GM21576 (cell line): ENCODE results near the gene TMPRSS9.
"Not testable (repeated sequence)": the region's sequence is repeated elsewhere in the genome, so short reads cannot be mapped to it uniquely, and the experiment has no call there.

Experiments used
- ATAC-seq: cut with Tn5 transposase; IDR thresholded peaks from one replicate; pipeline ENCODE4 v1.9.1; 2021; ENCODE audit warnings: mild to moderate bottlenecking, moderate library complexity; ENCODE audit not compliant: unreplicated experiment

The TMPRSS9 gene

DNA sequence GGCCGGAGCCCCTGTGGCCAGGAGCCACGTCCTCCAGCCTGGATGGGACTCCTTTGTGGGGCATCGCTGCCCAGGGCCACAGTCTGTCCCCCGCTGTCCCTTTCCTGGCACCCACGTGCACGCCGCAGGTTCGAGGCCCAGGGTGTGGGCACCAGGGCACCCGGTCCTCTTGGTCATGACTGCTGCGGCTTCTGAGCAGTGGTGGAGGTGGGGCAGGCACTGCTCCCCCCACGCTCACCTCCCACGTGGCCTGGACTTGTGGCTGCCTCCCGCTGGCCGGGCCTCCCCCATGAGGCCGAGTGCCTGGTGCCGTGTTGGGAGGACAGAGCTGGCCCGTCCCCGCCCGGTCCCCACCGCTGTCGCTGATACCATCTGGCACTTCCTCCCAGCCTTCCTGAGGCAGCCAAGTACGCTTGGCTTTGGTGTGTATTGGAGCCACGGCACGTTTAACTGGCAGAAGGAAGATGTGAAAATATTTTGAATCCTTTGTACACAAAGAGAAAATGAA is 18.8 kb upstream of the TMPRSS9 start:
- no peak for ATAC-seq

DNA sequence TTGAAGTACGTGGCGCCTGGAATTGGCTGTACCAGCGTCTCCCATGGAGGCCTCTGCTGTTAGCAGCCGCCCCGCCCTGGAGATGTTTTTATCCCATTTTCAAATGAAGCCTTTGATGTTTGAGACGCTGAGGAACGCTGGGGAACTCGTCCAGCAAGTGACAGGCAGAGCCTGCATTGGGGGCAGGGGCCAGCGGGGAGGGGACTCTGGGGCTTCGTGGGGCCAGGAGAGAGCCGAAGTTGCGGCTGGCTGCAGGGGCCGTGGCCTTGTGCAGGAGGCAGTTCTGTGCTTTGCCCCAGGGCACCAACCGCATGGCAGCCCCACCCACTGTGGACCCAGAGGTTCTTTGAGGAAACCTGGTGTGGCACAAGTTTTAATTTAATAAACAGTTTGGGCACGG is 18.1 kb upstream of the TMPRSS9 start:
- no peak for ATAC-seq

DNA sequence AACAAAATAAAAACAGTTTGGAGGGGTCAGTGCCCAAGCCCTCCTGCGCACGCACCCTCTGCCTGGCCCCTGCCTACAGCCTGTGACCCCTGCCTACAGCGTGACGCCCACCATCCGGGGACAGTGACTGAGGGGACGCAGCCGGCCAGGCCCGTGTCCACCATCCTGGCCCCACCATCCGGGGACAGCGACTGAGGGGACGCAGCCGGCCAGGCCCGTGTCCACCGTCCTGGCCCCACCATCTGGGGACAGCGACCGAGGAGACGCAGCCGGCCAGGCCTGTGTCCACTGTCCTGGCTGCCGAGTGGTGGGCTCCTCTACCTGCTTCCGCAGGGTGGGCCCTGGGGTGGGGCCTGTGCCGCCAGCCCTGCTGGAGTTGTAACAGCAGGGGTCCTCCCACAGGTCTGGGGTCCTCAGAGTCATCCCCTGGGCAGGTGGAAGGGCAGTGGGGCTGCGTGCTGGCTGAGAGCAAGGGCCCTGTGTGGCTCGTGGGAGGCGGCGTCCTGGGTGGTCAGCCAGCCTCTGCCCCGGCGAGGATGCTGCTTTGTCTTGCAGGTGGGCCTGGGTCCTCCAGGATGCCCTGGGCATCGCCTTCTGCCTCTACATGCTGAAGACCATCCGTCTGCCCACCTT is 17.3 kb upstream of the TMPRSS9 start:
- ATAC-seq = no peak

DNA sequence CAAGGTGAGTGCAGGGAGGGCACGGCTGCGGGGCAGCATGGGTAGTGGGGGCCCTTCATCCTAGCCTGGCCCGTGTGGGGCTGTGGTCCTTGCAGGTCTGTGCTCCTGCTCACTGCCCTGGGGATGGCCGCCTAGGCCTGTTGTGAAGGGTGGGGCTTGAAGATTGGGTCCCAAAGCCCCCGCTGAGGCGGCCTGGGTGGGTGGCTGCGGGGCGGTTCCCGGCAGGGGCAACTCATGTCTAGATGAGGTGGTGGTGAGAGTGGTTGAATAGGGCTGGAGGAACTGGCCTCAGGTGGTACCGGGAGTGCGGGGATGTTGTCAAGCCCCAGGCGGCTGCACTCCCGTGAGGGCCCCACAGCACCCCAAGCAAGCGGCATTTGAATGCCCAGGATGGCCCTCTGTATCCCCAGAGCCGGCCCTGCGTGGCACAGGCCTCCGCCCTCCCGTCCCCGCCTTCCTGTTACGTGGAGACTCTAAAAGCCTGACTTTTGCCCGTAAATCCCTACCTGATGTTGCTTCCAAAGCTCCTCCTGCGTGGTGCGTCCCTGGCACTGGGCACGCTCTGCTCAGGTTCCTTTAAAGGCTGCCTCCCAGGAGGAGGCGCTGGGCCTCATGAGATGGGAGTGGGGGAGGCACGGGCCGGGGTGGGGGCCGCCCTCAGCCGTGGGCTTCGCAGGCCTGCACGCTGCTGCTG is 16.6 kb upstream of the TMPRSS9 start:
- no peak for ATAC-seq

DNA sequence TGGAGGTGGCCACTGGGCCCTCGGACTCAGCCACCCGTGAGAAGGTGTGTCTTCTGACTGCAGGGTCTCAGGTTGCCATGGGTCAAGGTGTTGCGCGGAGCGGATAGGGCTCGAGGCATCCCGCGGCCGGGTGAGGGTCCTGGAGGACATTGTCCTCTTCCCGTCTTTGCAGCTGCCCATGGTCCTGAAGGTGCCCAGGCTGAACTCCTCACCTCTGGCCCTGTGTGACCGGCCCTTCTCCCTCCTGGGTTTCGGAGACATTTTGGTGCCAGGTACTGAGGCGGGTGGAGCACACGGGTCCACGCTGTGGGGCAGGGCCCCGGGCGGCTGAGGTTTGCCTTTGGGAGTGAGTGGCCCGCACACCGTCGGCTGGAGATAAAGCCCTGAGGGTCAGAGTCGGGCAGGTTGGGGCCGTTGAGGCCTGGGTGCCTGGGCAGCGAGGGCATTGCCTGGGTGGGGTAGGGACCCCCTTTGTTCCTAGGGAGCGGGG is 15.6 kb upstream of the TMPRSS9 start:
- no peak for ATAC-seq

DNA sequence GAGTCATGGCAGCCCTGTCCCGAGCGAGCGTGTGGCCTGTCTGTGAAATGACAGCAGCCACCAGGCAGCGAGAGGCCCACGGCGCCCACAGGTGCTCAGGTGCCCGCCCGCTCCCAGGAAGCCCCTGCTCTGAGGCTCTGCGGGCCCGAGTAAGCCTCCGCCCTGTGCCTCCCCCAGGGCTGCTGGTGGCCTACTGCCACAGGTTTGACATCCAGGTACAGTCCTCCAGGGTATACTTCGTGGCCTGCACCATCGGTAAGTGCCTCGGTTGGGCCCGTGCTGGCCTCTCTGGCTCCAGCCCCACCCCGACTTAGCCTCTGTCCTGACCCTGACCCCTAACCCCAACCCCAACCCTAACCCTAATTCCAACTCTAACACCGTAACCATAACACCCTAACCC is 15.0 kb upstream of the TMPRSS9 start:
- no peak for ATAC-seq

DNA sequence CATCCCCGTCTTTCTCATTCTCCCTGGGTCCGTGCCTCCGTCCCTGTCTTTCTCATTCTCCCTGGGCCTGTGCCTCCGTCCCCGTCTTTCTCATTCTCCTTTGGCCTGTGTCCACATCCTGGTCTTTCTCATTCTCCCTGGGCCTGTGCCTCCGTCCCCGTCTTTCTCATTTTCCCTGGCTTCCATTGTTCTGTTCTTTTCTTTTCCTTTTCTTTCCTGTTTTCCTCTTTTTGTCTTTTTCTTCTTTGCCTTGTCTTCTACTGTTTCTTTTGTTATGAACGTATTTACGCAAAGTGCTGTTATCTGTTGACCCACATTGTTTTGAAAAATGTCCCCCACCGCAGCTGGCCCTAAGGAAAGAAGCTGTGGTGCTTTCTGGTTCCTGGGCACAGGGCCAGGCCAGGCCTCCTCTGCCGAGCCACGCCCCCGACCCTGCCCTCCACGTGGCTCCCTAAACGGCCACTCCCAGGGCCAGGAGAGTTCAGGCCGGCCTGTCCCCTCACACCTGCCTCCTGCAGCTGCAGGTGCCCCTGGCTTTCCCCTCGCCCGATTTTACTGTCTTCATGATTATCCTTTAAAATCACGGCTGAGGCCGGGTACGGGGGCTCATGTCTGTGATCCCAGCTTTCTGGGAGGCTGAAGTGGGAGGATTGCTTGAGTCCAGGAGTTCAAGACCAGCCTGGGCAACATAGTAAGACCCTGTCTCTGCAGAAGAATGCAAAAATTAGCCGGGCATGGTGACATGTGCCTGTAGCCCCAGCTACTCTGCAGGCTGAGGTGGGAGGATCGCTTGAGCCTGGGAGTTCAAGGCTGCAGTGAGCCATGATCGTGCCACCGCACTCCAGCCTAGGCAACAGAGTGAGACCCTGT is 14.0 kb upstream of the TMPRSS9 start:
- no peak for ATAC-seq

DNA sequence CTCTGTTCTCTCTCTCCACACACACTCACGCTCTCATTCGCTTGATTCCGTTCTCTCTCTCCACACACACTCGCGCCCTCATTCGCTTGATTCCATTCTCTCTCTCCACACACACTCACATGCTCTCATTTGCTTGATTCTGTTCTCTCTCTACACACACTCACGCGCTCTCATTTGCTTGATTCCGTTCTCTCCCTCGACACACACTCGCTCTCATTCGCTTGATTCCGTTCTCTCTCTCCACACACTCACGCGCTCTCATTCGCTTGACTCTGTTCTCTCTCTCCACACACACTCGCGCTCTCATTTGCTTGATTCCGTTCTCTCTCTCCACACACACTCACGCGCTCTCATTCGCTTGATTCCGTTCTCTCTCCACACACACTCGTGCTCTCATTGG is 10.2 kb upstream of the TMPRSS9 start:
- not testable (repeated sequence) for ATAC-seq

DNA sequence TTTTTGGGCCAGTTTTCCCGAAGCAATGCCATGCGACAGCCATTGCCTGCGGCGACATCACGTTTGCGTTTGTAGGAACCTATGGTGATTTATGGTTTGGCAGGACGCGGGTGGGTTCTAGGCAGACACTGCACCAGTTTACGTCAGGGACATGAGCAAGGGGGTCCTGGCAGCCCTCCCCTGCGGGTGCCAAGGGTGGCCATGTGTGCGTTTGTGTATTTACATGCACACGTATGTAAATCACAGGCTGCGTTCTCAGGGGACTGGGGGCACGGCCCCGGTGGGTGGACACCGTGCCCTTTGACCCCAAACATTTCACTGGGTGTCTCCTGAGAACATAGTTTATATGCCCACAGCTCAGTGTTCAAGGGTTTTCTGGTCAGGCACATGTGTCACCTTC is 9.4 kb upstream of the TMPRSS9 start:
- ATAC-seq = no peak

DNA sequence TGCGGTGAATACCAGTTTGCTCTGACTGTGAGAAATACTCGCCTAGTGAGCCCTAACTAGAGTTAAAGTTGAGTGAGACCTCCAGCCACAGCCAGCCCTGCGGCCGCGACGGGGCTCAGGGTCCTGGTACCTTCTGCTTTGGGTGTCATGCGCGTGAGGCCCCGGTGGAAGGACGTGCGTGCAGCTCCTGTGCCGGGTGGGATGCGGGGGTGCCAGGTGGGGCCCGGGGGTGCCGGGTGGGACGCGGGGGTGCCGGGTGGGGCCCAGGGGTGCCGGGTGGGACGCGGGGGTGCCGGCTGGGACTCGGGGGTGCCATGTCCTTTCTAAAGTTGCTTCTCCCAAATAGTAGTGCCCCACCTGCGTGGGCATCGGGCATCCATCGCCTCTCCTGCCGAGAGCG is 8.5 kb upstream of the TMPRSS9 start:
- ATAC-seq = no peak

DNA sequence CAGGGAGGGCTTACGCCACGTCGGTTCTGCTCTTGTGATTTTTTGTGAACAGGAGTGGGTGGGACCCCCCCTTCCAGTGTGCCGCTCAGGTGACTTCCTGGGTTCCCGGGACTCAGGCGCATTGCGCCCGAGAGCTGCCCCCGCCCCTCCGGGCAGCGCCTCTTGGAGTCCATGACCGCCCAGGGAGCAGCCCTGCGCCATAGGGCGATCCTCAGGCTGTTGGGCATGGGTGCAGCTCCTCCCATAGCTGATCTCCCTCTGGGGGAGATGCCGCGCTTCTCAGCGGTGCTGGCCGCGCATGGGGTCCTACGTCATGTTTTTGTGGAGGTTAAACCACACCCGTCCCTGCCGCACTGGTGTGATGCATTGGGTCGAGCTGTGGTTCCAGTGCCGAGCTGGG is 7.9 kb upstream of the TMPRSS9 start:
- ATAC-seq = no peak

DNA sequence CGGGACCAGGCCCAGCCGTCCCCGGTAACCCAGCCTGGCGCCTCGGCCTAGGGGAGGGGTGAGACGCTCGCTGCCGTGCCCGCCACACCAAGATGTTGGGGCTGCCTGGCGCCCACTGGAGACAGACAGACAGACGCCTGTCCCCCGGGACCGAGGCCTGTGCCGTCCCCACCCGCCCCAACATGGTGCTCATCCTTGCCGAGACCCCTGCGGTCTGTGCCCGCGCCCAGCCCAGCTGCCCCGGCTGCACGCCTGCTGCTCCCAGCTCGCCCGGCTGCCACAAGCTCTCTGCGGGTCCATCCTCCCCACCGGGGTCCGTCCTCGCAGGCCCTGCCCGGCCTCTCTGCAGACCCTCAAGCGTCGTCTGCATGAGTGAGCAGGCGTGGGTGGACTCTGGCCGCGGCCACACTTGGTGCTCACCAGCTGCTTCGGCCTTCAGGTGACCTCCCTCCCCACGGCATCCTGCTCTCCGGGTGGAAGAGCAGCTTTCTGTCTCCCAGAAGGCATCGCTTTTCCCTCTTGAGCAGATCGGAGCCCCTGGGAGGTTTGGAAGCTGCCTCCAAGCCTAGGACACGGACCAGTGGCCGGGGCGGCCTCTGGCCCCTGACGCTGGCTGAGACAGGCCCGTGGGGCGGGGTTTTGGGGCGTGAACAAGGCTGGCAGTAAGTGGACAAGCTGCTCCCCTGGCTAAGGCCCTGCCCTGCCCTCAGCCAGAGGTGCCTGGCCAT is 6.7 kb upstream of the TMPRSS9 start:
- ATAC-seq = no peak

DNA sequence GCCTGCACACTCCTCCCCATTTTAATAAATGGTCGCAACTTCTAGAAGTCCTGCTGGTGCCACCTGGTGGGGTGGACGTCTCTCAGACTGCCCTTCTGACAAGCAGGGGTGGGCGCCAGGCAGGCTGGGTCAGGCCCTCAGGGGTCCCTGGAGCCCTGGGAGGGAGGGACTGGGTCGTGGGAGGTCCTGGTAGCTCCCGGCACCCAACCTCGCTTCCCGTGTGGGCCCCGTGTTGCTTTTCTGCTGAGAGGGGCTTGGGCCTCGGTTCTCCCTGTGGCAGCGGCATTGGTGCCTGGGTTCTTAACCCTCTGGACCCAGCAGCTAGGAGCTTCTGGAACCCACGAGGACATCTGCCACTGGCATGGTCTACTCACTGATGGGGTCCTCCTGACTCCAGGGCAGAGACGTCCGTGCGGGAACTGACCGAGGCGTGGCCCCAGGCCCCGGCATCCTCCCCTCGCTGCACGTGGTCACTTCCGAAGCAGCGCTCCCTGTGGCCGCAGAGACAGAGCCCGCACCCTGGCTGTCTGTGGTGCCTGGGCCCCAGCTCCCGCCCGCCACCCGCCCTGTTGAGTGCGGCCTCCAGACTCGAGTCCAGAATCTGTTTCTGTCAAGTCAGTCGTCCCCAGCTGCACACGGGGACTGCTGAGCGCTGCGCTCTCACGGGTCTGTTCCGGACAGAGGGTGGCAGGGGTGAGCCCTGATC is 6.0 kb upstream of the TMPRSS9 start:
- no peak for ATAC-seq

DNA sequence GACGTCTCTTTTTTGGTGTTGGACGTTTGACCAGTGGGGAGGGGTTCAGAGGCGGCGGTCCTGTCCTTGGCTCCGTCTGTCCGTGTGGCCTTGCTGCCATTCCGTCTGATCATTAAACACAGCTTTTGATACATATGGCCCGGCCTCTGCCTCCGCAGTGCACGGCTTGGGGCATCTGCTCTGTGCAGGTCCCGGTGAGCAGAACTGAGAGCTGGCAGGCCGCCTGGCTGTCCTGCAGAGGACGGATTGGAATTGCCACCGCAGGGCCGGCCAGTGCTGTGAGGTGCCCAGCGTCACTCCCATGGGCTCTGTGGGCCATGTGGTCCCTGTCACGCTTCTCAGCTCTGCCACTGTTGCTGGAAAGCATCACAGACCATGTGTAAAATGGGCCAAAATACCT is 5.4 kb upstream of the TMPRSS9 start:
- no peak for ATAC-seq

DNA sequence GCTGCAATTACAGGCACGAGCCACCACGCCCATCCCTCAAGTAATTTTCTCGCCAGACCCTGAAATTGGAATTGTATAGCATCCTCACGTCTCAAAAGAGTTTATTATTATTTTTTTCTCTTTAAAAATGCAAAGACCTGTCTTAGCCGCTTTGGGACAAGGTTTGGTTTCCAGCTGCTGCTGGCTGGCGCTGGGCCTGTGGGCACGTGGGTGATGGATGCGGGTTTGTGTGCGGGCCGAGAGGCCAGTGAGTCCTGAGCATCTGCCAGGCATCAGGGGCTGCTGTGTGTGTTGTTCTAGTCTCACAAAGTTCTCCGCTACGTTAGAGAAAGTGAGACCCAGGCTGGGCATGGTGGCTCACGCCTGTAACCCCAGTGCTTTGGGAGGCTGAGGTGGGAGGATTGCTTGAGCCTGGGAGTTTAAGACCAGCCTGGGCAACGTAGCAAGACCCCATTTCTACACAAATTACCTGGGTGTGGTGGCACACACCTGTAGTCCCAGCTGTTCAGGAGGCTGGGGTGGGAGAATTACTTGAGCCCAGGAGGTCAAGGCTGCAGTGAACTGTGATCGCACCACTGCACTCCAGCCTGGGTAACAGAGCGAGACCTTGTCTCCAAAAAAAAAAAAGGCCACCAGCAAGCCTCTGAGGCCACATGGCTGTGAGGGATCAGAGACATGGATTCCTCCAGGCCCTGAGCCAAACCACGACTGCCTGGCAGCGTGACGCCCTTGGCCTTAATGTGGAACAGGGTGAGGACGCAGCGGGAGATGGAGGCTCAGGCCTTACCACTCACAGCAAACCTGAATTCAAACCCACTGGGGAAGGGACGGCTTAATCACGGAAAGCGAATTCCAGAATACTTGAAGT is 4.7 kb upstream of the TMPRSS9 start:
- ATAC-seq = no peak

DNA sequence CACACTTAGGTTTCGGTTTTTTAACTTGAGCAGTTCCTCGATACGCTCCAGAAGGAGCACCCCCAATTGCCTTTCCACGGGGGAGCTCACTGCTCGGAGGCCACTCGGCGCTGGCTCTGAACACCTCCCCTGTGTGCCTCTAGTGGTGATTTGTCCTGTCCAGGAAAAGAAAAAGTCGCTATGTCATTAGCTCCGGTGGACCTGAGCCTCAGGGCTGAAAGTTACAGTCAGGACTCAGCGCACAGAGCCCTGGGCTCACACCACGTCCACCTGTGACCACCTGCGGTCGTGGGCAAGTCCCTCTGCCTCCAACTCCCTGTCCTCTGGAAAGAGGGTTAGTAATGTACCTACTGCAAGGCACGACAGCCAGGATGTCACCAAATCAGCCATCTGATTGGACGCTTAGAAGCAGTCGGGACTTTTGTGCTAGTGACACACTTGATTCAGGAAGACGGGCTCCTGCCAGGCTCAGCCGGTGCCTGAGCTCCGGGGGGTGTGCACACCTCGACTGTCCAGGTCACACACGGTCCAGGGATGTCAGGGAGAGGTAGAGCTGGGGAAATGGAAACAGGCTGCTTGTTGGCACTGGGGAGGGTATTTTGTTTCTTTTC is 3.9 kb upstream of the TMPRSS9 start:
- no peak for ATAC-seq

DNA sequence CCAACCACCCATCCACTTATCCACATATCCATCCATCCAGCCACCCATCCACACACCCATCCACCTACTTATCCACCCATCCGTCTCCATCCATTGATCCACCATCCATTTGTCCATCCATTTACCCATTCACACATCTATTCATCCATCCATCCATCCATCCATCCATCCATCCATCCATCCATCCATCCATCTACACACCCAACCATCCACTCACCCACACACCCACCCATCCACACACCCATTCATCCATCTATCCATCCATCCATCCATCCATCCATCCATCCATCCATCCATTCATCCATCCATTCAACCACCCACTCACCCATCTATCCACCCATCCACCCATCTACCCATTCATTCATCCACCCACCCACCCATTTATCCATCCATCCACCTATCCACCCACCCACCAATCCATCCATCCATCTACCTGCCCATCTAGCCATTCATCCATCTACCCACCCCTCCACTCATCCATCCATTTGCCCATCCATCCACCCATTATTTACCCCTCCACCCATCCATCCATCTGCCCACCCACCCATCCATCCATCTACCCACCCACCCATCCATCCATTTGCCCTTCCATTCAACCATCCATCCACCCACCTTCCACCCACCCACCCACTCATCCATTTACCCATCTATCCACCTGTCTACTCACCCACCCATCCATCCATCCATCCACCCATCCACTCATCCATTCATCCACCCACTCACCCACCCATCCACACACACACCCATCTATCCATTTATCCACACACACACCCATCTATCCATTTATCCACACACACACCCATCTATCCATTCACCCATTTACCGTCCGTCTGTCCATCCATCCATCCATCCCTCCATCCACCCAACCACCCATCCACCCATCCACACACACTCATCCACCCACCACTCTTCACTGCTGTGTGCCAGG is 2.5 kb upstream of the TMPRSS9 start:
- ATAC-seq = no peak
